GM12864 (cell line): ENCODE data around the gene LPXN.

Experiments
- DNase-seq: peaks from one replicate; pipeline ENCODE4 v3.0.0-alpha.2; 2011; ENCODE audit warnings: low read depth
- H3K4me3 ChIP-seq: 2 replicates; pipeline ENCODE4 v1.5.1; 2011; ENCODE audit warnings: mild to moderate bottlenecking, low read depth, low read length, control low read depth
- TF ChIP-seq, protein P1 (sequence below): IDR thresholded peaks from 2 replicates; pipeline ENCODE4 v1.5.1; 2011; ENCODE audit warnings: low read depth, mild to moderate bottlenecking, moderate library complexity, low read length, control low read depth, inconsistent platforms; ENCODE audit errors: missing control alignments

The LPXN gene

GRCh38 chr11:58615559-58615958, 39.9 kb upstream of the LPXN start:
- no peak for DNase-seq
- TF ChIP-seq, protein P1, sequence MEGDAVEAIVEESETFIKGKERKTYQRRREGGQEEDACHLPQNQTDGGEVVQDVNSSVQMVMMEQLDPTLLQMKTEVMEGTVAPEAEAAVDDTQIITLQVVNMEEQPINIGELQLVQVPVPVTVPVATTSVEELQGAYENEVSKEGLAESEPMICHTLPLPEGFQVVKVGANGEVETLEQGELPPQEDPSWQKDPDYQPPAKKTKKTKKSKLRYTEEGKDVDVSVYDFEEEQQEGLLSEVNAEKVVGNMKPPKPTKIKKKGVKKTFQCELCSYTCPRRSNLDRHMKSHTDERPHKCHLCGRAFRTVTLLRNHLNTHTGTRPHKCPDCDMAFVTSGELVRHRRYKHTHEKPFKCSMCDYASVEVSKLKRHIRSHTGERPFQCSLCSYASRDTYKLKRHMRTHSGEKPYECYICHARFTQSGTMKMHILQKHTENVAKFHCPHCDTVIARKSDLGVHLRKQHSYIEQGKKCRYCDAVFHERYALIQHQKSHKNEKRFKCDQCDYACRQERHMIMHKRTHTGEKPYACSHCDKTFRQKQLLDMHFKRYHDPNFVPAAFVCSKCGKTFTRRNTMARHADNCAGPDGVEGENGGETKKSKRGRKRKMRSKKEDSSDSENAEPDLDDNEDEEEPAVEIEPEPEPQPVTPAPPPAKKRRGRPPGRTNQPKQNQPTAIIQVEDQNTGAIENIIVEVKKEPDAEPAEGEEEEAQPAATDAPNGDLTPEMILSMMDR: no peak
- H3K4me3 ChIP-seq: no peak overlapping the region

DNA sequence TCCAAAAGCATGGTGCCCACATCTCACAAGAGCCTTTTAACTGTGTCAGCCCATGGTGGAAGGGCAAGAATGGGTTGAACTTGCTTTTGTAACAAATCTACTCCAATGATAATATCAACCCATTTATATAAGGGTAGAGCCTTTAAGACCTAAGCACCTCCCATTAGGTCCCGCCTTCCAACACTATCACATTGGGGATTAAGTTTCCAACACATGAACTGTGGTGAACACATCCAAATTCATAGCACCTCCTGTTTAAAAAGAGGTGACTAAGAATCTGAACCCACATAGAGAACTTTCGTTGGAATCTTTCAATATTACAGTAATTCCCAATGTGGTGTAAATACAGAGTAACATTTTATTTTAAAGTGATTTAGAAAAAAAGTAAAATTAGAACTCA, 37.6 kb upstream of the LPXN start:
- H3K4me3 ChIP-seq: no peak overlapping the region
- TF ChIP-seq, protein P1: no peak
- DNase-seq: no peak

- DNase-seq: no peak
- no peak overlapping the region for H3K4me3 ChIP-seq
- TF ChIP-seq, protein P1: no peak
Observed at GRCh38 chr11:58609723-58610122, 34.1 kb upstream of the LPXN start.

- DNase-seq: no peak
- H3K4me3 ChIP-seq: no peak overlapping the region
- TF ChIP-seq, protein P1: no peak
Observed at GRCh38 chr11:58608331-58608730, 32.7 kb upstream of the LPXN start.

GRCh38 chr11:58606930-58607714, 31.5 kb upstream of the LPXN start:
- no peak overlapping the region for H3K4me3 ChIP-seq
- TF ChIP-seq, protein P1: no peak
- DNase-seq: no peak

- TF ChIP-seq, protein P1: no peak
- DNase-seq: no peak
- no peak overlapping the region for H3K4me3 ChIP-seq
Observed at GRCh38 chr11:58600510-58600909, 24.9 kb upstream of the LPXN start.
